NT2/D1 (cell line): ENCODE data around the gene PLCH1.

Source experiments
- YY1 ChIP-seq: IDR thresholded peaks from 2 replicates; pipeline ENCODE4 v1.6.1; 2011; ENCODE audit not compliant: insufficient read length, insufficient read depth
- ZNF274 ChIP-seq: IDR thresholded peaks from 2 replicates; pipeline ENCODE4 v1.6.1; 2011; ENCODE audit warnings: mild to moderate bottlenecking, low read depth, low read length

- no peak for TF ChIP-seq ZNF274
- TF ChIP-seq YY1: no peak
Measured at GRCh38 chr3:155365178-155365783, 379.6 kb downstream of the PLCH1 start.
